OCI-LY1 (cell line): ENCODE measurements around the gene ABCF1.

Experiments
- EZH2 ChIP-seq: fragments of 200-600 bp; sonication (generic), shearing (Covaris generic); IDR thresholded peaks from 2 replicates; pipeline ENCODE4 v1.8.0; 2017; ENCODE audit warnings: borderline replicate concordance, mixed run types, mild to moderate bottlenecking, antibody characterized with exemption, low read length, moderate library complexity, mixed read lengths
- TF ChIP-seq, protein P1 (sequence below): fragments of 200-600 bp; sonication (generic), shearing (Covaris generic); IDR thresholded peaks from 2 replicates; pipeline ENCODE4 v1.5.1; 2017; ENCODE audit warnings: mild to moderate bottlenecking, antibody characterized with exemption, low read length, moderate library complexity, mixed read lengths

- TF ChIP-seq, protein P1, sequence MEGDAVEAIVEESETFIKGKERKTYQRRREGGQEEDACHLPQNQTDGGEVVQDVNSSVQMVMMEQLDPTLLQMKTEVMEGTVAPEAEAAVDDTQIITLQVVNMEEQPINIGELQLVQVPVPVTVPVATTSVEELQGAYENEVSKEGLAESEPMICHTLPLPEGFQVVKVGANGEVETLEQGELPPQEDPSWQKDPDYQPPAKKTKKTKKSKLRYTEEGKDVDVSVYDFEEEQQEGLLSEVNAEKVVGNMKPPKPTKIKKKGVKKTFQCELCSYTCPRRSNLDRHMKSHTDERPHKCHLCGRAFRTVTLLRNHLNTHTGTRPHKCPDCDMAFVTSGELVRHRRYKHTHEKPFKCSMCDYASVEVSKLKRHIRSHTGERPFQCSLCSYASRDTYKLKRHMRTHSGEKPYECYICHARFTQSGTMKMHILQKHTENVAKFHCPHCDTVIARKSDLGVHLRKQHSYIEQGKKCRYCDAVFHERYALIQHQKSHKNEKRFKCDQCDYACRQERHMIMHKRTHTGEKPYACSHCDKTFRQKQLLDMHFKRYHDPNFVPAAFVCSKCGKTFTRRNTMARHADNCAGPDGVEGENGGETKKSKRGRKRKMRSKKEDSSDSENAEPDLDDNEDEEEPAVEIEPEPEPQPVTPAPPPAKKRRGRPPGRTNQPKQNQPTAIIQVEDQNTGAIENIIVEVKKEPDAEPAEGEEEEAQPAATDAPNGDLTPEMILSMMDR: no peak
- no peak for TF ChIP-seq EZH2
Observed at GRCh38 chr6:30616811-30617564, 45.7 kb downstream of the ABCF1 start, which contains the start of gene PPP1R10.
